Keratinocyte (primary cell): ENCODE data around the gene MUC2. TPM values are rescaled to one million over a fixed set of nuclear protein-coding genes. Genes with fewer than 3 reads are reported as not detected.

Experiments
- DNase-seq: peaks from one replicate; pipeline ENCODE4 v3.0.0-alpha.2; 2011; ENCODE audit warnings: low read depth, missing footprints, low spot score
- FAIRE-seq: peaks from 2 replicates; lab custom pipeline; 2011; peaks lifted over from hg19 to GRCh38; lab: Jason Lieb, UNC
- H2AFZ ChIP-seq: 2 replicates; pipeline ENCODE4 v1.6.0; 2012; ENCODE audit warnings: low read length, control low read depth, inconsistent platforms; ENCODE audit not compliant: control insufficient read depth
- H3K27ac ChIP-seq: 2 replicates; pipeline ENCODE4 v1.5.1; 2011; ENCODE audit warnings: low read length; ENCODE audit not compliant: control insufficient read depth, insufficient read depth
- H3K27me3 ChIP-seq: 3 replicates; pipeline ENCODE4 v1.6.0; 2011; ENCODE audit warnings: low read length; ENCODE audit not compliant: control insufficient read depth, insufficient read depth; ENCODE audit errors: extremely low read depth
- H3K36me3 ChIP-seq, 2 experiments: 2 replicates in 1 of 2; 3 replicates in 1 of 2; pipeline ENCODE4 v1.5.1; 2011; ENCODE audit warnings: low read length in 2 of 2, mild to moderate bottlenecking in 1 of 2; ENCODE audit not compliant: control insufficient read depth in 2 of 2, insufficient read depth in 2 of 2; ENCODE audit errors: extremely low read depth in 1 of 2
- H3K4me1 ChIP-seq: 3 replicates; pipeline ENCODE4 v1.5.1; 2011; ENCODE audit warnings: low read length; ENCODE audit not compliant: control insufficient read depth, insufficient read depth; ENCODE audit errors: extremely low read depth
- H3K4me2 ChIP-seq: 3 replicates; pipeline ENCODE4 v1.6.0; 2011; ENCODE audit warnings: low read depth, low read length; ENCODE audit not compliant: control insufficient read depth, insufficient read depth; ENCODE audit errors: extremely low read depth
- H3K4me3 ChIP-seq, 3 experiments: fragments of 200-600 bp in 1 of 3; sonication (generic) in 1 of 3; 2 replicates in 2 of 3; 3 replicates in 1 of 3; pipeline ENCODE4 v1.5.1; 2011 to 2016; ENCODE audit warnings: low read length in 3 of 3, mild to moderate bottlenecking in 3 of 3, control low read depth in 2 of 3, inconsistent platforms in 1 of 3, low read depth in 1 of 3, mixed read lengths in 1 of 3, mixed run types in 1 of 3, moderate library complexity in 1 of 3; ENCODE audit not compliant: control insufficient read depth in 2 of 3, insufficient read depth in 2 of 3; ENCODE audit errors: extremely low read depth in 1 of 3
- H3K79me2 ChIP-seq: 2 replicates; pipeline ENCODE4 v1.6.0; 2012; ENCODE audit warnings: low read length; ENCODE audit not compliant: control insufficient read depth, insufficient read depth
- H3K9ac ChIP-seq: 3 replicates; pipeline ENCODE4 v1.6.0; 2011; ENCODE audit warnings: low read length; ENCODE audit not compliant: control insufficient read depth, insufficient read depth; ENCODE audit errors: extremely low read depth
- H3K9me1 ChIP-seq: 3 replicates; pipeline ENCODE4 v1.6.0; 2011; ENCODE audit warnings: low read length; ENCODE audit not compliant: control insufficient read depth, insufficient read depth; ENCODE audit errors: extremely low read depth
- H3K9me3 ChIP-seq: 2 replicates; pipeline ENCODE4 v1.5.1; 2012; ENCODE audit warnings: low read depth, low read length; ENCODE audit not compliant: control insufficient read depth
- H4K20me1 ChIP-seq: 3 replicates; pipeline ENCODE4 v1.6.0; 2011; ENCODE audit warnings: low read length; ENCODE audit not compliant: control insufficient read depth, insufficient read depth; ENCODE audit errors: extremely low read depth
- EZH2 ChIP-seq: IDR thresholded peaks from one replicate; pipeline ENCODE4 v1.6.1; 2012; ENCODE audit warnings: inconsistent platforms, mild to moderate bottlenecking, low read length, moderate library complexity
- dilution Hi-C: fragments of 300-500 bp; cut with MboI; formaldehyde crosslinking; loops from one replicate; pipeline ENCODE4 v1.7.0; 2020; ENCODE audit warnings: low sequenced_read_pairs; ENCODE audit not compliant: extremely low pct_ligation_motif_present
- polyA plus RNA-seq, 5 experiments: library from polyadenylated mRNA; depleted of rRNA in 3 of 5; stranded (reverse) in 3 of 5; stranded (forward) in 1 of 5; unstranded in 1 of 5; fragments of >200 nt; gene quantifications; 1 replicate in 1 of 5; 2 replicates in 3 of 5; 3 replicates in 1 of 5; pipeline versions ENCODE4 v1.2.1 to v1.2.3, GENCODE V29; 2011 to 2012; ENCODE audit warnings: missing spikeins in 2 of 5, low read depth in 1 of 5, low replicate concordance in 1 of 5
- TF ChIP-seq, protein P1 (sequence below), 3 experiments: IDR thresholded peaks in 1 of 3; conservative IDR thresholded peaks in 1 of 3; optimal IDR thresholded peaks in 1 of 3; 2 replicates in 2 of 3; 3 replicates in 1 of 3; pipeline versions ENCODE3 to v1.5.1; 2011; ENCODE audit warnings: low read length in 3 of 3, mild to moderate bottlenecking in 3 of 3, moderate library complexity in 2 of 3, control low read depth in 1 of 3, inconsistent platforms in 1 of 3; ENCODE audit not compliant: insufficient read depth in 2 of 3; ENCODE audit errors: extremely low read depth in 1 of 3

MUC2 gene
- polyA plus RNA-seq, 1 donor (not counting 4 experiments of a cell fraction or from before 2014, with no cell fraction given): not detected

DNA sequence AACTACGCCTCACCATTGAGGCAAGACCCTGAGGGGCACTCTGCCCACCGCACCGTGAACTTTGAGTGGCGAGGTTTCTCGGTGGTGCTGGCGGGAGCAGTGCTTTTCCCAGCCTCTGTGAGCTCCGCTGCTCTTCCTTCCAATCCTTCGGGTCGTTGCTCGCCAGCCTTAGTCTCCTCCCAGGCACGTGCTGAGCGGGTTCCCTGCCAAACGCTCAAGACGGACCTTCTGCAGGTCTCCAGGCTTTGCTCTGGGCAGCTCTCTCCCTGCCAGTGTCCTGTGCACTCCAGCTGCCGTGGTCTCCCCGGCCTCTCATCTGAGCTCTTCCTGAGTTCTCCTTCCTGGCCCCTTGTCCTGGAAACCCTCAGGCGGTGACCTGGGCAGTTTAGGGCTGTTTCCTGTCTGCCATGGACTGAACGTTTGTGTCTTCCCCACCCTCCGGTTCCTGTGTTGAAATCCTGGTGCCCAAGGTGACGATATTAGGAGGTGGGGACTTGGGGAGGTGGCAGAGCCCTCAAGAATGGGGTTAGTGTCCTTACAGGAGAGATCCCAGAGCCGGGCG, 27.0 kb upstream of the MUC2 start:
- H3K4me3 ChIP-seq: no peak overlapping the region
- H2AFZ ChIP-seq: no peak overlapping the region
- no peaks in the 10 kb centered on the region for H3K36me3 ChIP-seq
- H3K4me1 ChIP-seq: peaks cover 6% of the 10 kb centered on the region
- H3K79me2 ChIP-seq: no peaks in the 10 kb centered on the region
- peaks cover 28% of the 10 kb centered on the region for H3K27me3 ChIP-seq
- H3K4me2 ChIP-seq: no peak overlapping the region
- TF ChIP-seq, protein P1, sequence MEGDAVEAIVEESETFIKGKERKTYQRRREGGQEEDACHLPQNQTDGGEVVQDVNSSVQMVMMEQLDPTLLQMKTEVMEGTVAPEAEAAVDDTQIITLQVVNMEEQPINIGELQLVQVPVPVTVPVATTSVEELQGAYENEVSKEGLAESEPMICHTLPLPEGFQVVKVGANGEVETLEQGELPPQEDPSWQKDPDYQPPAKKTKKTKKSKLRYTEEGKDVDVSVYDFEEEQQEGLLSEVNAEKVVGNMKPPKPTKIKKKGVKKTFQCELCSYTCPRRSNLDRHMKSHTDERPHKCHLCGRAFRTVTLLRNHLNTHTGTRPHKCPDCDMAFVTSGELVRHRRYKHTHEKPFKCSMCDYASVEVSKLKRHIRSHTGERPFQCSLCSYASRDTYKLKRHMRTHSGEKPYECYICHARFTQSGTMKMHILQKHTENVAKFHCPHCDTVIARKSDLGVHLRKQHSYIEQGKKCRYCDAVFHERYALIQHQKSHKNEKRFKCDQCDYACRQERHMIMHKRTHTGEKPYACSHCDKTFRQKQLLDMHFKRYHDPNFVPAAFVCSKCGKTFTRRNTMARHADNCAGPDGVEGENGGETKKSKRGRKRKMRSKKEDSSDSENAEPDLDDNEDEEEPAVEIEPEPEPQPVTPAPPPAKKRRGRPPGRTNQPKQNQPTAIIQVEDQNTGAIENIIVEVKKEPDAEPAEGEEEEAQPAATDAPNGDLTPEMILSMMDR (optimal IDR thresholded peaks at IDR 0.05 in 1 of 3, IDR thresholded peaks at IDR 0.05 in 1 of 3, conservative IDR thresholded peaks at IDR 0.05 in 1 of 3; ENCODE audit: extremely low read depth in 1 of 3, insufficient read depth in 2 of 3, low read length in 3 of 3): no peak
- no peak for TF ChIP-seq EZH2
- DNase-seq (no peak), FAIRE-seq (no peak)
- no peaks in the 10 kb centered on the region for H3K9me1 ChIP-seq
- H4K20me1 ChIP-seq: peaks cover 3% of the 10 kb centered on the region
- dilution Hi-C loops: no loop called here
- H3K9me3 ChIP-seq: no peaks in the 10 kb centered on the region
- no peak overlapping the region for H3K27ac ChIP-seq
- no peak overlapping the region for H3K9ac ChIP-seq

DNA sequence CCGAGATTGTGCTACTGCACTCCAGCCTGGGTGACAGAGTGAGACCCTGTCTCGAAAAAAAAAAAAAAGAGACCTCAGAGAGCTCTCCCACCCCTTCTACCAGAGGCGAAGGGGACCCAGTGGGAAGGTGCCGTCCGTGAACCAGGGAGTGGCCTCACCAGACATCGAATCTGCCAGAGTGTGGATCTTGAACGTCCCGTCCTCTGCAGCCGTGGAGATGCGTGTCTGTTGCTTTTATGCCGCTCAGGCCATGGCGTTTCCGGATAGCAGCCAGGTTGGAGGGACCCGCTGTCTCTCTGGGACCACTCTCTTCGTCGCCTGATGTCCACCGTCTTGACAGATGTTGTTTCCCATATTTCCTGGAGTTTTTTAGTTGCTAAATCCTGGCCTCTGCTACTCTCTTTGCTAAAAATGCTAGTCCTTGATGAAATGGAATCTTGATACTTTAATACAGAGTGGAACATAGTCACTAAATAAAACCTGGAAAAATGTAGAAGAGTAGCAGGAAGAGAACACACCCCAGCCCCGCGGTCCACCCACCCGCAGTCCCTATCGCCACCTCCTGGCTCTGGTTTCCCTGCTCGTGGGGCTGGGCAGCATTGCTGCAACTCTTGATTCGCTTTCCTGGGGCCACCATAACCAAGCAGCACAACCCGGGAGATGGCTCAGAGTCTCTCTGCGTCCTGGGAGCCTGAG, 26.2 kb upstream of the MUC2 start:
- Histone ChIP-seq H3K27ac (no peak overlapping the region), H3K9me1 (no peaks in the 10 kb centered on the region), H3K4me3 (no peak overlapping the region), H3K9me3 (no peaks in the 10 kb centered on the region), H3K4me1 (peaks cover 6% of the 10 kb centered on the region), H3K27me3 (peaks cover 24% of the 10 kb centered on the region), H3K4me2 (no peak overlapping the region), H3K79me2 (no peaks in the 10 kb centered on the region), H2AFZ (no peak overlapping the region), H3K9ac (no peak overlapping the region), H3K36me3 (no peaks in the 10 kb centered on the region), H4K20me1 (peaks cover 3% of the 10 kb centered on the region)
- TF ChIP-seq, protein P1 (optimal IDR thresholded peaks at IDR 0.05 in 1 of 3, IDR thresholded peaks at IDR 0.05 in 1 of 3, conservative IDR thresholded peaks at IDR 0.05 in 1 of 3; ENCODE audit: extremely low read depth in 1 of 3, insufficient read depth in 2 of 3, low read length in 3 of 3): no peak
- no peak for TF ChIP-seq EZH2
- dilution Hi-C loops: no loop called here
- no peak for DNase-seq
- no peak for FAIRE-seq
